Activated naive CD8-positive, alpha-beta T cell treated with anti-CD3 and anti-CD28 coated beads, Interleukin-2, amount 50 U/mL, for 16 hours (primary cell): ENCODE measurements around the gene RAB6C.
"Not testable (repeated sequence)": the region's sequence is repeated elsewhere in the genome, so short reads cannot be mapped to it uniquely, and the experiment has no call there.

Source experiments
- DNase-seq: peaks from one replicate; pipeline ENCODE4 v3.0.0-alpha.2; 2020; ENCODE audit warnings: low read depth, low spot score

The RAB6C gene

DNA sequence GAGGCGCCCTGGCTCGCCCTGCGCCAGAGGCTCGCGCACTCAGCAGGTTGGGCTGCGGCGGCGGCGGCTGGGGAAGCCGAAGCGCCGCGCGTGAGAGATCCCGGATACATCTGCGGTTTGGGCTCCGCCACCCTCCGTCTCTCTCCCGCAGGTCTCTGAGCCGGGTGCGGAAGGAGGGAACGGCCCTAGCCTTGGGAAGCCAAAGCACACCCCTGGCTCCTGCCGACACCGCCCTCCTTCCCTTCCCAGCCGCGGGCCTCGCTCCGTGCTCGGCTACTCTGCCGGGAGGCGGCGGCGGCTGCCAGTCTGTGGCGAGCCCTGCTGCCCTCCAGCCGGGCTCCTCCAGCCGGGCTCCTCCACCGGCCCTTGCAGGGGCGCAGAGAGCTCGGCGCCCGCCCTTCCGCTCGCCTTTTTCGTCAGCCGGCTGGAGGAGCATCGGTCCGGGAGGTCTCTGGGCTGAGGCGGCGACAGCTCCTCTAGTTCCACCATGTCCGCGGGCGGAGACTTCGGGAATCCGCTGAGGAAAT is at the start of gene RAB6C:
Gene RAB6C, plus strand, starts transcription at position 38 of the 527 bp plus-strand sequence. Its CDS starts 450 bp downstream, at position 488.
- not testable (repeated sequence) for DNase-seq

GRCh38 chr2:129930451-129930850 is 49.0 kb upstream of the RAB6C start:
- DNase-seq = no peak

DNA sequence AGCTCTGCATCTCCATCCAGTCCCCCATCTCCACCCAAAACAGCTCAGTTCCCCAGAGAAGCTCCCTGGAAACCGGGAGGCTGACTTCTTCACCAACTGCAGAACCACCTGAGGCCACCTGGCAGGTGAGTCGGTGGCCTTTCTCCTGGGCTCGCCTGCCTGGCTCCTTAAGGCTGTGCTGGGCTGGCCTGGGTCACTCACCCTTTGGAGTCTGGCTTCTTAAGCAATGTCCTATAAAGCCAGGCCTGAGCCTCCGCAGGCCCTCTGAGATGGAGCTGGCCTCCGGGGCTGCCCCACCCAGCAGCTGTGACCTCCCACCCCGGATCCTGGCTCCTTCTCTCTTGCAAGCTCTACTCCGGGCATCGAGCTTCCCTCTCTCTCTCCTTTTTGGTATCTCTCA is 46.1 kb upstream of the RAB6C start:
- not testable (repeated sequence) for DNase-seq

- no peak for DNase-seq
Measured at GRCh38 chr2:129934044-129934822, 45.2 kb upstream of the RAB6C start.

DNA sequence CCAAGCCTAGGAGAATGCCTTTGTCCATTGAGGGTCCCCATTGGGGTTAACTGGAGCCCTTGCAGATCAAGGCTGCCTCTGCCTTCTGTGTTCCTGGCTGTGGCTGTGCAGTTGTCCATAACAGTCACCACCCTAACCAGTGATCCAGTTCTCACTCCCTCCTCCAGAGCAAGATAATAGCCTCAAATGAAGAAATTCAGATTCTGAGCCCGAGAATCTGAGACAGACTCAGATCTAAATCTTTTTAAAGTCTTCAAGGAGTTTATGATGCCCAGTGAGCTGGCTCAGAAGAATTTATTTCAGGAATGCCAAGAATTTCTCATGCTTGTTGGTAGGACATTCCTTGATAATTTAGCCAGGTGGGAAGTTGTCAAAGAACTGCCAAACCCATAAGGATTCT is 44.3 kb upstream of the RAB6C start:
- no peak for DNase-seq

DNA sequence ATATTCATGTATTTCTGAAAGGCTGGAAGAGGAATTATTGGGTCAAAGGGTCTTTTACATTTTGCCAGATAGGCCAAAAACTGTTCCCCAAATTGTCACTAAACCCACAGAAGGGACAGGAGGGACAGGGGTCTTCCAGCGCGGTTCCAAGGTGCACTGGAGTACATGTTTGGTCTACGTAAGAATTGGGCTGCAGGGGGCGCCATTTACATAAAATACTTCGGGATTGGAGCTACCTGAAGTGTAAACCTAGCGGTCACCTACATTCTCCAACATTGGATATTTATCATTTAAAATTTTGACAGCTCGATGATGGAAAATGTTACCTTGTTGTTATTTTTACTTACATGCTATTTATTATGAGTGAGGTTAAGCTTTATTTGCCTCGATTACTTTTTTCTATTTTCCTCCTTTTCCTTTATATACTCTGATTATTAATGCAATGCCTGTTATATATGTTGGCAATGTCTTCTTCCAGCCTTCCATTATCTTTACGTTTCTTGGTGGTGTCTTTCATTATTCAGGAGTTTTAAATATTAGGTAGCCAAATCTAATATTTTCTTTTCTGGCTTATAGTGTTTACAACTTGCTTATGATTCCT is 43.0 kb upstream of the RAB6C start:
- no peak for DNase-seq

- DNase-seq = not testable (repeated sequence)
Measured at GRCh38 chr2:129938850-129939471, 40.5 kb upstream of the RAB6C start.

- not testable (repeated sequence) for DNase-seq
Measured at GRCh38 chr2:129943456-129943855, 36.0 kb upstream of the RAB6C start.

DNA sequence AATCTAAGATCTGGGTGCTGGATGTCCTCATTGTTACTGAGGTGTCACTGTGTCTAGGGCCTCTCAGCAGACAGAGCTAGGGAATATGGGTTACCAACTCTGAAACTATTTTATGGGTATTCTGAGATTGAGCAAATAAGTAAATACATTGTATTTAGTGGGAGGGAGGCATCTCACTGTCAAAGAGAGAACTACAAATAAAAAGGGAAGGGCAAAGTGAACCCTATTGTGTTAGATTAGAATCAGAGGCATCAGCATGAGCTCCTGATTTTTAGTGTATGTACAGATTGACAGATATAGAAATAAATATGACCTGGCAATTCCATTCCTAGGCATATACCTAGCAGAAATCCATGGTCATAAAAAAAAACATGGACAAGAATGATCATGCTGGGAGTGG is 33.9 kb upstream of the RAB6C start:
- no peak for DNase-seq

DNA sequence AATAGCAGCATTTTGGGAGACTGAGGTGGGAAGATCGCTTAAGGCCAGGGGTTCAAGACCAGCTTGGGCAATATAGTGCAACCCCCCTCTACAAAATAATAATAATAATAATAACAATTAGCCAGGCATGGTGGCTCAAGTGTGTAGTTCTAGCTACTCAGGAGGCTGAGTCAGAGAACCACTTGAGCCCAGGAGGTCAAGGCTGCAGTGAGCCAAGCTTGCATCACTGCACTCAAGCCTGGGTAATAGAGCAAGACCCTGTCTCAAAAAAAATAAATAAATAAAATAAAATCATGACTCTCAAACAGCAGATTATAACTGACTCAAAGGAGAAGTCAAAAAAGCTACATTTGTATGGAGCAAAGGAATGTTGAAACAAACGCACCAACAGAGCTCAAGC is 31.8 kb upstream of the RAB6C start:
- not testable (repeated sequence) for DNase-seq

DNA sequence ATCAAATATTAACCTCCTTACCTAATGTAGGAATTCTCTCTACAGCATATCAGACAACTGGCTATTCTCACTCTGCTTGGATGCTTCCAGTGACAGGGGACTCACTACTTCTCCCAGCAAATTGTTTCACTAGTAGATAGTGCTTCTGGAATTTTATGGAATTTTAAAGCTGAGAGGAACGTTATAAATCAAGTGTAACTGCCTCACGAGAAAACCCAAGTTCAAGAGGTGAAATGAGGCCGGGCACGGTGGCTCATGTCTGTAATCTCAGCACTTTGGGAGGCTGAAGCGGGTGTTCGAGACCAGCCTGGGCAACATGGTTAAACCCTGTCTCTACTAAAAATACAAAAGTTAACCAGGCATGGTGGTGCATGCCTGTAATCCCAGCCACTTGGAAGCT is 23.3 kb upstream of the RAB6C start:
- DNase-seq = not testable (repeated sequence)

GRCh38 chr2:129957891-129958290 is 21.6 kb upstream of the RAB6C start:
- no peak for DNase-seq

GRCh38 chr2:129958736-129959135 is 20.7 kb upstream of the RAB6C start:
- not testable (repeated sequence) for DNase-seq

- DNase-seq = not testable (repeated sequence)
Measured at GRCh38 chr2:129968605-129969004, 10.9 kb upstream of the RAB6C start.

- no peak for DNase-seq
Measured at GRCh38 chr2:129975016-129975774, 4.3 kb upstream of the RAB6C start.

- DNase-seq = not testable (repeated sequence)
Measured at GRCh38 chr2:129976969-129977368, 2.5 kb upstream of the RAB6C start.

DNA sequence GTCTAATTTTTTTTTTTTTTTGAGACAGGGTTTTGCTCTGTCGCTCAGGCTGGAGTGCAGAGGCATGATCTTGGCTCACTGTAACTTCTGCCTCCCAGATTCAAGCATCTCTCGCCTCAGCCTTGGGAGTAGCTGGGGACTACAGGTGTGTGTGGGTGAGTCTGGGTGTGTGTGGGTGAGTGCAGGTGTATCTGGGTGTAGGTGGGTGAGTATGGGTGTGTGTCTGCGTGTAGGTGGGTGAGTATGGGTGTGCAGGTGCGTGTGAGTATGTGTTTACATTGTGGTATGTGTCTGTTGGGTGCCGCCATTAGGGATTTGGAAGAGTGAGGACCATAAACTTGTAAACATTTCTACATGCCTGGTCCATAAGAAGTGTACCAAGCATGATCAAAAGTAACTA is 1.5 kb upstream of the RAB6C start:
- no peak for DNase-seq

DNA sequence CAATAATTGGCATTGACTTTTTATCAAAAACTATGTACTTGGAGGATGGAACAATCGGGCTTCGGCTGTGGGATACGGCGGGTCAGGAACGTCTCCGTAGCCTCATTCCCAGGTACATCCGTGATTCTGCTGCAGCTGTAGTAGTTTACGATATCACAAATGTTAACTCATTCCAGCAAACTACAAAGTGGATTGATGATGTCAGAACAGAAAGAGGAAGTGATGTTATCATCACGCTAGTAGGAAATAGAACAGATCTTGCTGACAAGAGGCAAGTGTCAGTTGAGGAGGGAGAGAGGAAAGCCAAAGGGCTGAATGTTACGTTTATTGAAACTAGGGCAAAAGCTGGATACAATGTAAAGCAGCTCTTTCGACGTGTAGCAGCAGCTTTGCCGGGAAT is 780 bp downstream of the RAB6C start:
- not testable (repeated sequence) for DNase-seq

- DNase-seq = not testable (repeated sequence)
Measured at GRCh38 chr2:129981689-129982088, 2.2 kb downstream of the RAB6C start.

- DNase-seq = no peak
Measured at GRCh38 chr2:129984426-129984825, 5.0 kb downstream of the RAB6C start.

- DNase-seq = not testable (repeated sequence)
Measured at GRCh38 chr2:129992415-129993006, 13.0 kb downstream of the RAB6C start.
